Measurements from ENCODE around the gene APOL4.

DNA sequence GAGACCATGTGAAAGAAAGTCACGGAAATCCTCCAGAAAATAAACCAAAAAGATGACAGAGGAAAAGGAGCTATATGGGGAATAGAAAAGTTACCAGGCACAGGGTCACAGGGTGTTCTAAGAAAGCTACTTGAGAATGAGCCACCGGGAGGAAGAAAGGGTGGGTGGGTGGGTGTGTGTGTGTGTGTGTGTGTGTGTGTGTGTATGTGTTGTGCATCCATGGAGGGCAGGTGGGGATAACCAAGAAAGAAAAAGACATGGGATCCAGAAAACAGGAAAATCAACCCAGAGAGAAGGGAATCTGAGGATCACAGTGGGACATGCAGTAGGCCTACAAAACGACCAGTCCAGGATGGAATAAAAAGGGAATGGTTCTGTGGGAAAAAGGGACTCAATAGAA is 34.0 kb upstream of the APOL4 start:
- TF ChIP-seq, protein P1, sequence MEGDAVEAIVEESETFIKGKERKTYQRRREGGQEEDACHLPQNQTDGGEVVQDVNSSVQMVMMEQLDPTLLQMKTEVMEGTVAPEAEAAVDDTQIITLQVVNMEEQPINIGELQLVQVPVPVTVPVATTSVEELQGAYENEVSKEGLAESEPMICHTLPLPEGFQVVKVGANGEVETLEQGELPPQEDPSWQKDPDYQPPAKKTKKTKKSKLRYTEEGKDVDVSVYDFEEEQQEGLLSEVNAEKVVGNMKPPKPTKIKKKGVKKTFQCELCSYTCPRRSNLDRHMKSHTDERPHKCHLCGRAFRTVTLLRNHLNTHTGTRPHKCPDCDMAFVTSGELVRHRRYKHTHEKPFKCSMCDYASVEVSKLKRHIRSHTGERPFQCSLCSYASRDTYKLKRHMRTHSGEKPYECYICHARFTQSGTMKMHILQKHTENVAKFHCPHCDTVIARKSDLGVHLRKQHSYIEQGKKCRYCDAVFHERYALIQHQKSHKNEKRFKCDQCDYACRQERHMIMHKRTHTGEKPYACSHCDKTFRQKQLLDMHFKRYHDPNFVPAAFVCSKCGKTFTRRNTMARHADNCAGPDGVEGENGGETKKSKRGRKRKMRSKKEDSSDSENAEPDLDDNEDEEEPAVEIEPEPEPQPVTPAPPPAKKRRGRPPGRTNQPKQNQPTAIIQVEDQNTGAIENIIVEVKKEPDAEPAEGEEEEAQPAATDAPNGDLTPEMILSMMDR (IDR thresholded peaks at IDR 0.05; ENCODE audit: borderline replicate concordance, extremely low read depth, low read length, poor library complexity, severe bottlenecking) = no peak
- TF ChIP-seq EZH2 (IDR thresholded peaks at IDR 0.05; ENCODE audit: borderline replicate concordance, low read depth, low read length, severe bottlenecking) = no peak

All from DND-41 (cell line).